Measurements from ENCODE around the gene ATG4C. TPM values are rescaled to one million over a fixed set of nuclear protein-coding genes. Genes with fewer than 3 reads are reported as not detected.
A peak's percentile ranks its signal among the peaks of the same experiment; 100 is the strongest.

ATG4C gene
- total and polyA plus RNA-seq, 10 of the 15 experiments (the other 5 are each of a cell fraction or from before 2014, with no cell fraction given) = 8.1 to 30.9 (median 18.9) TPM

- TF ChIP-seq ZNF687 (IDR thresholded peaks at IDR 0.05) (no peak), BCL3 (IDR thresholded peaks at IDR 0.05; ENCODE audit: borderline replicate concordance, insufficient read depth, low read depth, low read length, poor library complexity, severe bottlenecking) (no peak), EGR1 (IDR thresholded peaks at IDR 0.05; ENCODE audit: borderline replicate concordance in 1 of 2, low read depth in 2 of 2, low read length in 2 of 2) (no peak), NFXL1 (IDR thresholded peaks at IDR 0.05; ENCODE audit: borderline replicate concordance) (no peak), BHLHE40 (IDR thresholded peaks at IDR 0.05; ENCODE audit: borderline replicate concordance in 1 of 2, low read depth in 2 of 2, low read length in 1 of 2) (peak; percentile 13 to 35; a peak in 1 of 4 replicates), NFIC (IDR thresholded peaks at IDR 0.05; ENCODE audit: low read depth, low read length) (peak; percentile 76), MXI1 (IDR thresholded peaks at IDR 0.05; ENCODE audit: low read depth, low read length) (no peak), CTCF (IDR thresholded peaks at IDR 0.05 in 2 of 3, conservative IDR thresholded peaks at IDR 0.05 in 1 of 3; ENCODE audit: control insufficient read depth in 2 of 3, extremely low read depth in 1 of 3, insufficient read depth in 1 of 3, low read depth in 3 of 3, low read length in 3 of 3) (no peak), RAD51 (IDR thresholded peaks at IDR 0.05) (peak; percentile 62), EP300 (IDR thresholded peaks at IDR 0.05; ENCODE audit: borderline replicate concordance in 1 of 2, control insufficient read depth in 1 of 2, low read depth in 2 of 2, low read length in 2 of 2) (peak; percentile 18 to 94; a peak in 3 of 4 replicates), RAD21 (IDR thresholded peaks at IDR 0.05; ENCODE audit: insufficient read depth, low read depth, low read length) (no peak), SPI1 (IDR thresholded peaks at IDR 0.05; ENCODE audit: borderline replicate concordance, insufficient read depth, low read depth, low read length) (peak; percentile 96)
- TF ChIP-seq, protein P1, sequence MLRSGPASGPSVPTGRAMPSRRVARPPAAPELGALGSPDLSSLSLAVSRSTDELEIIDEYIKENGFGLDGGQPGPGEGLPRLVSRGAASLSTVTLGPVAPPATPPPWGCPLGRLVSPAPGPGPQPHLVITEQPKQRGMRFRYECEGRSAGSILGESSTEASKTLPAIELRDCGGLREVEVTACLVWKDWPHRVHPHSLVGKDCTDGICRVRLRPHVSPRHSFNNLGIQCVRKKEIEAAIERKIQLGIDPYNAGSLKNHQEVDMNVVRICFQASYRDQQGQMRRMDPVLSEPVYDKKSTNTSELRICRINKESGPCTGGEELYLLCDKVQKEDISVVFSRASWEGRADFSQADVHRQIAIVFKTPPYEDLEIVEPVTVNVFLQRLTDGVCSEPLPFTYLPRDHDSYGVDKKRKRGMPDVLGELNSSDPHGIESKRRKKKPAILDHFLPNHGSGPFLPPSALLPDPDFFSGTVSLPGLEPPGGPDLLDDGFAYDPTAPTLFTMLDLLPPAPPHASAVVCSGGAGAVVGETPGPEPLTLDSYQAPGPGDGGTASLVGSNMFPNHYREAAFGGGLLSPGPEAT (IDR thresholded peaks at IDR 0.05; ENCODE audit: low read depth) = 0 out of 2 replicates have a peak, but pooled peaks have one; percentile 67
Measured at GRCh38 chr1:62810420-62811274, 26.7 kb downstream of the ATG4C start (continued).
